22Rv1 (cell line): ENCODE measurements around the gene APOM.

Experiments used
- ZFX ChIP-seq: fragments of 450-650 bp; IDR thresholded peaks from 2 replicates; pipeline ENCODE4 v1.6.1; 2017; ENCODE audit warnings: antibody characterized with exemption, borderline replicate concordance
- TF ChIP-seq, protein P1 (sequence below): fragments of 450-650 bp; IDR thresholded peaks from 2 replicates; pipeline ENCODE4 v1.5.1; 2017; ENCODE audit warnings: mild to moderate bottlenecking

DNA sequence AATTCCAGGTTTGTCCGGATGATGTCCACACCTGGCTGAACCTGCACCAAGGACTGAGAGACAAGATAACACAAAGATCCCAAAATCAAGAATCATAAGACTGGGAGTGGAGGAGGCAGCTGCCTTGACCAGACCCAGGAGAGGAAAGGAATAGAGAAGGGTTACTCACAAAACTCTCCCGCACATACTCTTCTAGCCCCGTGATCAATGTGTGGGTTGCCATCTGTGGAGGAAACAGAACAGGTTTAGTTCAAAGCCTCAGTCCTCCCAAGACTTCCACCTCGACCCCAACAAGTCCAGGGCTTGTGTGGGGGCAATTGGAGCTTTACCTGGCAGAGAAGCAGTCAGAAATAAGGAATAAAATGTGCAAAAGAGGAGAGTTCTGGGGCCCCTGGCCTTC lies 14.3 kb upstream of the APOM start:
- TF ChIP-seq, protein P1, sequence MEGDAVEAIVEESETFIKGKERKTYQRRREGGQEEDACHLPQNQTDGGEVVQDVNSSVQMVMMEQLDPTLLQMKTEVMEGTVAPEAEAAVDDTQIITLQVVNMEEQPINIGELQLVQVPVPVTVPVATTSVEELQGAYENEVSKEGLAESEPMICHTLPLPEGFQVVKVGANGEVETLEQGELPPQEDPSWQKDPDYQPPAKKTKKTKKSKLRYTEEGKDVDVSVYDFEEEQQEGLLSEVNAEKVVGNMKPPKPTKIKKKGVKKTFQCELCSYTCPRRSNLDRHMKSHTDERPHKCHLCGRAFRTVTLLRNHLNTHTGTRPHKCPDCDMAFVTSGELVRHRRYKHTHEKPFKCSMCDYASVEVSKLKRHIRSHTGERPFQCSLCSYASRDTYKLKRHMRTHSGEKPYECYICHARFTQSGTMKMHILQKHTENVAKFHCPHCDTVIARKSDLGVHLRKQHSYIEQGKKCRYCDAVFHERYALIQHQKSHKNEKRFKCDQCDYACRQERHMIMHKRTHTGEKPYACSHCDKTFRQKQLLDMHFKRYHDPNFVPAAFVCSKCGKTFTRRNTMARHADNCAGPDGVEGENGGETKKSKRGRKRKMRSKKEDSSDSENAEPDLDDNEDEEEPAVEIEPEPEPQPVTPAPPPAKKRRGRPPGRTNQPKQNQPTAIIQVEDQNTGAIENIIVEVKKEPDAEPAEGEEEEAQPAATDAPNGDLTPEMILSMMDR = no peak
- TF ChIP-seq ZFX = no peak
